ENCODE measurements around the gene TBC1D3B. TPM values are rescaled to one million over a fixed set of nuclear protein-coding genes. Genes with fewer than 3 reads are reported as not detected.

The TBC1D3B gene
- total and polyA plus RNA-seq, 2 donors, result 1.3 to 3.9 TPM

Other genes starting within 250 kb of the TBC1D3B start
- gene RDM1, start 245.9 kb downstream of the TBC1D3B start, total RNA-seq, result 5.7 TPM
- gene RDM1, start 245.9 kb downstream of the TBC1D3B start, polyA plus RNA-seq, result 1.1 TPM
- not detected for gene LYZL6, start 232.9 kb downstream of the TBC1D3B start, total RNA-seq
- gene LYZL6, start 232.9 kb downstream of the TBC1D3B start, polyA plus RNA-seq, result 0.11 TPM
- gene CCL16, start 195.1 kb downstream of the TBC1D3B start, total RNA-seq, result 0.09 TPM
- gene CCL16, start 195.1 kb downstream of the TBC1D3B start, polyA plus RNA-seq, result 0.46 TPM
- 4.1 TPM for gene CCL14, start 189.9 kb downstream of the TBC1D3B start, total RNA-seq
- 94.2 TPM for gene CCL14, start 189.9 kb downstream of the TBC1D3B start, polyA plus RNA-seq
- gene CCL15, start 175.1 kb downstream of the TBC1D3B start, total RNA-seq, result not detected
- 0.73 TPM for gene CCL15, start 175.1 kb downstream of the TBC1D3B start, polyA plus RNA-seq
- 0.61 TPM for gene CCL23, start 158.7 kb downstream of the TBC1D3B start, total RNA-seq
- gene CCL23, start 158.7 kb downstream of the TBC1D3B start, polyA plus RNA-seq, result 4.2 TPM
- 9.3 TPM for gene CCL18, start 112.4 kb downstream of the TBC1D3B start, total RNA-seq
- gene CCL18, start 112.4 kb downstream of the TBC1D3B start, polyA plus RNA-seq, result 461 TPM
- 15.9 TPM for gene CCL3, start 86.5 kb downstream of the TBC1D3B start, total RNA-seq
- gene CCL3, start 86.5 kb downstream of the TBC1D3B start, polyA plus RNA-seq, result 38.5 TPM
- gene CCL4, start 72.8 kb downstream of the TBC1D3B start, total RNA-seq, result 7.3 TPM
- 15.4 TPM for gene CCL4, start 72.8 kb downstream of the TBC1D3B start, polyA plus RNA-seq
- 4.3 TPM for gene CCL3L1, start 20.1 kb upstream of the TBC1D3B start, total RNA-seq
- 1.9 TPM for gene CCL3L1, start 20.1 kb upstream of the TBC1D3B start, polyA plus RNA-seq
- gene CCL4L2, start 34.4 kb upstream of the TBC1D3B start, total RNA-seq, result 11.8 TPM
- 2.4 TPM for gene CCL4L2, start 34.4 kb upstream of the TBC1D3B start, polyA plus RNA-seq
- gene TBC1D3I, start 87.9 kb upstream of the TBC1D3B start, total RNA-seq, result not detected
- 0.87 TPM for gene TBC1D3I, start 87.9 kb upstream of the TBC1D3B start, polyA plus RNA-seq
- not detected for gene TBC1D3G, start 147.2 kb upstream of the TBC1D3B start, total RNA-seq
- gene TBC1D3G, start 147.2 kb upstream of the TBC1D3B start, polyA plus RNA-seq, result 0.94 TPM
- gene TBC1D3H, start 211.8 kb upstream of the TBC1D3B start, total RNA-seq, result 0.05 TPM
- 11.9 TPM for gene TBC1D3H, start 211.8 kb upstream of the TBC1D3B start, polyA plus RNA-seq